DOHH2 (cell line): ENCODE data around the gene SRMS.

ENCODE experiments used
- CTCF ChIP-seq: fragments of 200-600 bp; sonication (generic); IDR thresholded peaks from one replicate; pipeline ENCODE4 v1.5.1; 2014; ENCODE audit warnings: antibody characterized with exemption, mild to moderate bottlenecking, low read depth, low read length; ENCODE audit not compliant: poor library complexity, severe bottlenecking
- EZH2phosphoT487 ChIP-seq: fragments of 200-600 bp; sonication (generic); IDR thresholded peaks from 2 replicates; pipeline ENCODE4 v1.6.1; 2017; ENCODE audit warnings: borderline replicate concordance, mild to moderate bottlenecking, antibody characterized with exemption, low read length, moderate library complexity, mixed read lengths

- TF ChIP-seq CTCF (no peak), EZH2phosphoT487 (no peak)
These were observed 48.9 kb upstream of the SRMS start for GRCh38 chr20:63596423-63596822.
